PFSK-1 (cell line): ENCODE results near the gene CLCN2.

Source experiments
- FOXP2 ChIP-seq: optimal IDR thresholded peaks from 2 replicates; pipeline ENCODE3; 2011; ENCODE audit warnings: borderline replicate concordance, control low read depth, inconsistent platforms; ENCODE audit not compliant: insufficient read depth; ENCODE audit errors: extremely low read length, extremely low read depth
- POLR2AphosphoS5 ChIP-seq: IDR thresholded peaks from 2 replicates; pipeline ENCODE4 v1.6.1; 2012; ENCODE audit warnings: low read depth, mild to moderate bottlenecking, control low read depth, low read length, moderate library complexity
- REST ChIP-seq, 2 experiments: IDR thresholded peaks; 2 replicates each; pipeline versions ENCODE4 v1.6.1 to v1.8.0; 2011 to 2012; ENCODE audit warnings: low read depth in 2 of 2, low read length in 2 of 2, control low read depth in 1 of 2, inconsistent platforms in 1 of 2, mild to moderate bottlenecking in 1 of 2, moderate library complexity in 1 of 2; ENCODE audit not compliant: insufficient read depth in 1 of 2
- SIN3A ChIP-seq: IDR thresholded peaks from 2 replicates; pipeline ENCODE4 v1.6.1; 2012; ENCODE audit warnings: mild to moderate bottlenecking, low read length, moderate library complexity, borderline replicate concordance; ENCODE audit not compliant: insufficient read depth
- TAF1 ChIP-seq: IDR thresholded peaks from 2 replicates; pipeline ENCODE4 v1.6.1; 2012; ENCODE audit warnings: low read length, control low read depth, borderline replicate concordance; ENCODE audit not compliant: insufficient read depth

CLCN2 gene

GRCh38 chr3:184384342-184384741, 22.9 kb upstream of the CLCN2 start:
- TF ChIP-seq SIN3A = no peak
- TF ChIP-seq FOXP2 = no peak
- TF ChIP-seq POLR2AphosphoS5 = no peak

- TF ChIP-seq REST (IDR thresholded peaks at IDR 0.05; ENCODE audit: insufficient read depth in 1 of 2, low read depth in 2 of 2, low read length in 2 of 2) (no peak), FOXP2 (no peak), SIN3A (no peak), POLR2AphosphoS5 (no peak), TAF1 (no peak)
Measured at GRCh38 chr3:184383033-184383740, 21.8 kb upstream of the CLCN2 start.

DNA sequence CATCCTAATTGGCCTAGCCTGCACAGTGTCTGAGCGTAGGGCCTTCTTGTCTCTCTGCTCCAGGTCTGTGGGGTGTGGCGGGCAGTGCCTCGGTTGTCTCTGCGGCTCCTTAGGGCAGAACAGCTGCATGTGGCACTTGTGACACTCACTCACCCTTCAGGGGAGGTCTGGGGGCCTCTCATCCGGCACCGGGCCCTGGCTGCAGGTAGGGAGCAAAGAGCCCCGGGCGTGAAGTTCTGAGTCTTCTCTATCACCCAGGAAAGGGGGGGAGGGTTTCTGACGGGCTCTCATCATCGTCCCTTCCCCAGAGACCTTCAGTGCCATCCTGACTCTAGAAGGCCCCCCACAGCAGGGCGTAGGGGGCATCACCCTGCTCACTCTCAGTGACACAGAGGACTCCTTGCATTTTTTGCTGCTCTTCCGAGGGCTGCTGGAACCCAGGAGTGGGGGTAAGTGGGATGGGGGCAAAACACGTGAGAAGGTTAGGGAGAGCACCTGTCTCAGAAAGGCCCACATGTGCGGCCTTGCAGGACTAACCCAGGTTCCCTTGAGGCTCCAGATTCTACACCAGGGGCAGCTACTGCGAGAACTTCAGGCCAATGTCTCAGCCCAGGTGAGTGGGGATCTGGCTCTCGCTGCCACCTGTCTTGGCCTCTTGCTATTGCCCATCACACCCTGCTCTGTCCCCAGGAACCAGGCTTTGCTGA, 21.1 kb upstream of the CLCN2 start:
- TF ChIP-seq FOXP2 (no peak), REST (IDR thresholded peaks at IDR 0.05; ENCODE audit: insufficient read depth in 1 of 2, low read depth in 2 of 2, low read length in 2 of 2) (no peak), POLR2AphosphoS5 (no peak), SIN3A (no peak), TAF1 (no peak)

GRCh38 chr3:184381261-184382224, 20.1 kb upstream of the CLCN2 start:
- TF ChIP-seq REST (IDR thresholded peaks at IDR 0.05; ENCODE audit: insufficient read depth in 1 of 2, low read depth in 2 of 2, low read length in 2 of 2) = no peak
- TF ChIP-seq FOXP2 = no peak
- TF ChIP-seq SIN3A = no peak
- TF ChIP-seq TAF1 = no peak
- TF ChIP-seq POLR2AphosphoS5 = no peak

DNA sequence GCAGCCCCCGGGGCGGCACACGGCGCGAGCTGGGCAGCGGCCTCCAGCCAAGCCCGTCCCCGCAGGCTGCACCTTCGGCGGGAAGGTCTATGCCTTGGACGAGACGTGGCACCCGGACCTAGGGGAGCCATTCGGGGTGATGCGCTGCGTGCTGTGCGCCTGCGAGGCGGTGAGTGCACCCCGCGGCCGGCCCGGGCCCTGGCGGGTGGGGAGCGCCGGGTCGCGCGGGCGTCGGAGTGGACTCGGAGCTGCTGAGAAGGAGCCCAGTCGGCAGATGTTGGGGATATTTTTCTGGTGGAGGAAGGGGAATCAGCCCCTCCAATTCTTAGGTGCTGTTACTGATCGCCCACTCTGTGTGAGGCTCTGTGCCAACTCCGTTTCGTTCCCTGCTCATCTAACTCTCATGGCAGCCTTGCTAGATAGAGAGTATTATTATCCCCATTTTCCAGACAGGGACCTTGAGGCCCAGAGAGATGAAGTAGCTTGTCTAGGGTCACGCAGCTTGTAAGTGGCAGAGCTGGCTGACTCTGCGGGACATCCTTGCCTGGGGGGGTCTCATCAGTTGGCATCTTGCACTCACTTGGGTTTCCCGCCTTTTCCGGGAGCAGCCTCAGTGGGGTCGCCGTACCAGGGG, 19.3 kb upstream of the CLCN2 start:
- TF ChIP-seq REST (IDR thresholded peaks at IDR 0.05; ENCODE audit: insufficient read depth in 1 of 2, low read depth in 2 of 2, low read length in 2 of 2) (no peak), POLR2AphosphoS5 (no peak), TAF1 (no peak), SIN3A (no peak), FOXP2 (no peak)
